Esophagus (tissue), 2 donors: Measurements from ENCODE around the gene LNX1. TPM values are rescaled to one million over a fixed set of nuclear protein-coding genes. Genes with fewer than 3 reads are reported as not detected.
A peak's percentile ranks its signal among the peaks of the same experiment; 100 is the strongest.
"Not testable (repeated sequence)": the region's sequence is repeated elsewhere in the genome, so short reads cannot be mapped to it uniquely, and the experiment has no call there.

ENCODE experiments used
- H3K27ac ChIP-seq, 2 donors: one replicate each; pipeline ENCODE4 v1.5.1; 2013; ENCODE audit warnings: low read depth in 2 of 2, mild to moderate bottlenecking in 2 of 2, inconsistent platforms in 1 of 2, low read length in 1 of 2, moderate library complexity in 1 of 2
- H3K27me3 ChIP-seq, 2 donors: one replicate each; pipeline ENCODE4 v1.6.1; 2013; ENCODE audit warnings: low read length in 2 of 2, control low read depth in 1 of 2, mild to moderate bottlenecking in 1 of 2; ENCODE audit not compliant: insufficient read depth in 2 of 2, control insufficient read depth in 1 of 2
- H3K36me3 ChIP-seq, 2 donors: one replicate each; pipeline ENCODE4 v1.6.1; 2013; ENCODE audit warnings: low read length in 1 of 2; ENCODE audit not compliant: control insufficient read depth in 2 of 2, insufficient read depth in 2 of 2
- H3K4me1 ChIP-seq, 2 donors: one replicate each; pipeline ENCODE4 v1.6.1; 2013; ENCODE audit warnings: low read length in 1 of 2; ENCODE audit not compliant: control insufficient read depth in 2 of 2, insufficient read depth in 2 of 2
- H3K4me3 ChIP-seq, 2 donors: one replicate each; pipeline ENCODE4 v1.5.1; 2013; ENCODE audit warnings: low read length in 2 of 2, mild to moderate bottlenecking in 2 of 2, low read depth in 1 of 2, moderate library complexity in 1 of 2
- H3K9me3 ChIP-seq, 2 donors: one replicate each; pipeline ENCODE4 v1.6.1; 2013; ENCODE audit warnings: mild to moderate bottlenecking in 2 of 2, low read depth in 1 of 2, low read length in 1 of 2, moderate library complexity in 1 of 2; ENCODE audit not compliant: control insufficient read depth in 2 of 2, insufficient read depth in 1 of 2
- WGBS, 2 donors: extraction: QIAGEN DNeasy Blood & Tissue Kit; methylation state at CpG; one replicate each; pipeline ENCODE4 v1.1.7; 2013; 5-methylcytosine and 5-hydroxymethylcytosine counted together
- polyA plus RNA-seq, 2 donors: library from polyadenylated mRNA; stranded (reverse); fragments of 200-250 nt; gene quantifications; one replicate each; pipeline ENCODE4 v1.2.3, GENCODE V29; 2013
- donor health status: healthy with polysubstance abuse.
- donor health status: Bipolar disorder and iron deficiency.

LNX1 gene
- polyA plus RNA-seq, 2 donors = 16.8 to 44.2 TPM

DNA sequence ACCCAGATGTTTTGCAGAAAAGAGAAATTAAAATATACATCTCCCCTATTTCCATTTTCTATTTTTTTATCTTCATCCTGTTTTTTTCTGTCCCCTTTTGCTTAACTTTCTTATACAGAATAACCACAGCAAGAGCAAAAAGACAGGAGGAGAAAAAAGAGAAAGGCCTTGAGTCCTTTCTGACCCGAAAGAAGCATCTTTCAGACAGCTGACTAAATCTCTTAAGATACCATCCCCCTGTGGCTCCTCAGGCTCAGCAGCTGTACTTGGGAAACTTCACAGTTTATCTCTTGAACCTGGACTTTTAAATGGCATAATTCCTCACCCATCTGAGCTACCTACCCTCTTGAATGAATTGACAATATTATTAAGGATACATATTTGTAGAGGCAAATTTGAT is 113.7 kb downstream of the LNX1 start:
- H3K27ac ChIP-seq = no peak overlapping the region
- no peaks in the 10 kb centered on the region for H3K27me3 ChIP-seq
- no peaks in the 10 kb centered on the region for H3K9me3 ChIP-seq
- H3K36me3 ChIP-seq = peaks cover 0 to 3% of the 10 kb centered on the region in 2 donors
- 85% methylated on average over 1 of the region's 1 CpG for WGBS, 2 donors
- H3K4me1 ChIP-seq = peaks cover 0 to 7% of the 10 kb centered on the region in 2 donors
- no peak overlapping the region for H3K4me3 ChIP-seq

DNA sequence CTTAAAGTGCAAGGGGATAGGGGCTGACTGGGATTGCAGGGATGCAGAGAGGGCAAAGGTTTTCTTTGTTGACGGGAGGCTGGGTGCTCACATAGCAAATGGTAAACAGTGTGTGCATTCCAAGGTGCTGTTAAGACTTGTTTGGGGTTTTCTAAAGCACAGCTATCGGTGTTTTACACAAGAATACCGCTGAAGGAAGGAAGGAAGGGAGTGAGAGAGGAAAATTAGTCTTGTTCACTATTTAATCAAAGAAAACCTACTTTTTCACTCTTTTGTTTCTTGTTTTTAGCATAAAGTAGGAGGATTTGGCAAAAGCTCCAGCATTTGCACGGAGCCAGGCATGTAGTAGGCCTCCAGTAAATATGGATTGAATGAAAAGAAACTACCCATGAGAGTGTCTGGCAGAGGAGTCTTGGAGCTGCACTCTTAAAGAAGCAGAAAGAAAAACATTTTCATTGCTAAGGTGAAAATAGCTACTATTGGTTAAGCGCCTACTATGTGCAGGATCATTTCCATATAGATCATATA is 114.2 kb downstream of the LNX1 start:
- Histone ChIP-seq H3K9me3 (no peaks in the 10 kb centered on the region), H3K27me3 (no peaks in the 10 kb centered on the region), H3K4me3 (no peak overlapping the region), H3K36me3 (peaks cover 0 to 3% of the 10 kb centered on the region in 2 donors), H3K4me1 (peaks cover 0 to 7% of the 10 kb centered on the region in 2 donors), H3K27ac (peak overlapping the region in 1 of 2 donors; percentile 30)
- 38 to 64% methylated on average over 5 of the region's 5 CpGs for WGBS, 2 donors

DNA sequence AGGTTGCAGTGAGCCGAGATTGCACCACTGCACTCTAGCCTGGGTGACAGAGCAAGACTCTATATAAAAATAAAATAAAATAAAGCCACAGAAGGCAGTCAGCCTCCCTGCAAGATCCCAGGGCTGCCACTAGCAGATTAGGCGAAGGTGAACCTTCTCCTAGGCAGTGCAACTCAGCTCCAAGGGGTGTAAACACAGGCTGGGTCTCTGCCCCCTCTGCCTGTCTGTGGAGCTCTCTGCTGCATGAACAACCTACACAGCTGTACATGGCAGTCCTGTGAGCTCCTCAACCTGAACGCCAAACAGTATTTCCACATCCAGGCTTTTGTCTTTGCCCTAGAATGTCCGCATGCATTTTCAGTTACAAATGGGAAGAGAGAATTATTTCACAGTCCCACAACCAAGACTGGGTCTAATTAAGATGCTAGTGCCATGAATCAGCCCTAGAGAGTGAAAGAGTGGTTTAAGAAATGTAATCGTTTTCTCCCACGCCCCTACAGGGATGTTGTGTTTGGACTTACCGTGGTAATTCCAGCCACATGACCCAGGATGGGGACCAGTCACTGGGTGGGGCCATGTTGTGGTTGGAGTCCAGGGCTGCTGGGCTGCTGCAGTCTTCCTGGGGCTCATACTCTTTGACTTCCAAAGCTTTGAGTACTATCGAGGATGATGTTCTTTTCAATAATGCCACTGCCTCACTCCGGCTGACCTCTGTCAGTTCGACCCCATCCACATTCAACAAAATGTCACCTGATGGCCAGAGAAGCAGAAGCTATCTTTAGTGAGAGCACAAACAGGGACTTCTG is 114.9 kb downstream of the LNX1 start:
- H3K36me3 ChIP-seq = peaks cover 0 to 3% of the 10 kb centered on the region in 2 donors
- 68 to 70% methylated on average over 10 of the region's 10 CpGs for WGBS, 2 donors
- H3K9me3 ChIP-seq = no peaks in the 10 kb centered on the region
- peaks cover 0 to 7% of the 10 kb centered on the region in 2 donors for H3K4me1 ChIP-seq
- H3K4me3 ChIP-seq = no peak overlapping the region
- H3K27me3 ChIP-seq = no peaks in the 10 kb centered on the region
- peak overlapping the region in 1 of 2 donors; percentile 30 for H3K27ac ChIP-seq

DNA sequence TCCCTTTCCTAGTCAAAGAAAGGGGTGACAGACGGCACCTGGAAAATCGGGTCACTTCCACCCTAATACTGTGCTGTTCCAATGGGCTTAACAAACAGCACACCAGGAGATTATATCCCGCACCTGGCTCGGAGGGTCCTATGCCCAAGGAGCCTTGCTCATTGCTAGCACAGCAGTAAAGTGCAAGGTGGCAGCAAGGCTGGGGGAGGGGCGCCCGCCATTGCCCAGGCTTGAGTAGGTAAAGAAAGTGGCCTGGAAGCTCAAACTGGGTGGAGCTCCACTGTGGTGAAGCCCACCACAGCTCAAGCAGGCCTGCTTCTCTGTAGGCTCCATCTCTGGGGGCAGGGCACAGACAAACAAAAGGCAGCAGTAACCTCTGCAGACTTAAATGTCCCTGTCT is 124.7 kb downstream of the LNX1 start:
- H3K4me3 ChIP-seq, H3K27ac ChIP-seq, H3K9me3 ChIP-seq, H3K27me3 ChIP-seq, H3K4me1 ChIP-seq, H3K36me3 ChIP-seq: not testable (repeated sequence)
- 98% methylated on average over 6 of the region's 6 CpGs for WGBS, 2 donors

DNA sequence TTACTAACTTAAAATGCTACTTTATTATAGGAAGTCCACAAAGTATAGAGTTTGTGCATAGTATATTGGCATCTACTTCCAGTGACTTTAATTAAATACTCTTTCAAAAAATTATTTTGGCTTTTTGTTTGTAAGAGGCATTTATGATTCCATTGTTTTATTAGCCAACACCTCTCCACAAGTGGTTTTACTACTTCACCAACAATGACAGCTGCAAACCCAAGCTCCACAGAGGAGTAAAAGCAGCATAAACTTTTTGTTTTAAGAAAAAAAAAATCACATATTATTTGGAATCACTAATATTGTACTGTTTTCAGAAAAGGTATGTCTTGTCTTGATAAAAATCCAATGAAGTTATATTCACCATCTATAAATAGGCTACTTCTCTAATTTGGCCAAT is 125.4 kb downstream of the LNX1 start:
- no peak overlapping the region for H3K27ac ChIP-seq
- no peaks in the 10 kb centered on the region for H3K36me3 ChIP-seq
- H3K27me3 ChIP-seq = no peaks in the 10 kb centered on the region
- H3K4me3 ChIP-seq = no peak overlapping the region
- H3K4me1 ChIP-seq = no peaks in the 10 kb centered on the region
- H3K9me3 ChIP-seq = no peaks in the 10 kb centered on the region

DNA sequence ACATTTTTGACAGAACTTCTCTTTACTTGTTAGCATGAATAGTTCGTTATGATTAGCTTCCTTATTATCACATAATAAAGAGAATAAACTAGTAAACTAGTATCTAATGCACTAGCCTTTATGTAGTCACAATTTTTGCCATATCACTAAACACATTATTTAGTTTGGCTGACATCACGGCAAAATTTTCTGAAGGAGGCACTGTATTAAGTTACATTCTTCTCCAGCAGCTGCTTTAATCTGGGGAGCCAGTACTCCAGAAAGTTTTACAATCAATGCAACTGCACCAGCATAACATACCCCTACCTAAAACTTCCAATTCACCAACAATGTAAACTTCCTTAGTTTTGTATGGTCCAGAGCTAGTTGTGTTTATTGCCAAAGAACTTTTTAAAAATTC is 126.0 kb downstream of the LNX1 start:
- 75 to 85% methylated on average over 2 of the region's 2 CpGs for WGBS, 2 donors
- no peaks in the 10 kb centered on the region for H3K9me3 ChIP-seq
- no peaks in the 10 kb centered on the region for H3K36me3 ChIP-seq
- no peak overlapping the region for H3K4me3 ChIP-seq
- no peaks in the 10 kb centered on the region for H3K4me1 ChIP-seq
- no peaks in the 10 kb centered on the region for H3K27me3 ChIP-seq
- H3K27ac ChIP-seq = no peak overlapping the region

DNA sequence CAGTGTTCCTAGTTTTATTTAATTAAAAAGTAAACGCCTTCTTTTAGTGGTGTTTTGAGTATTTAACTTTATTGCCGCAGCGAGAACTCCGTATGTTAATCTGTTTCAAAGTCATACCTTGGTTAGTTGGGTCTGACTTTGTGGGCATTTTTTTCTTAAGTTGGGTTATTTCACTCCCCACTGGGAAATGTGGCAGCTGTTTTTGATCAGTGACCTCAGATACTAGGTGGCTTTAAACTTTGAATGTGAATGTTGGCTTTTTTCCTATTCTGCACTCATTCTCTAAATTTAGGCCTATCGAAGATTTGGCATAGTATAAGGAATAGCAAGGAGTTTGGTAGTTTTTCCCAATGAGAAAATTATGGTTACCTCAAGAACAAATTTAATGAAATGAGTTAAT is 127.9 kb downstream of the LNX1 start:
- Histone ChIP-seq H3K27me3 (no peaks in the 10 kb centered on the region), H3K4me3 (no peak overlapping the region), H3K9me3 (no peaks in the 10 kb centered on the region), H3K27ac (no peak overlapping the region), H3K36me3 (peaks cover 0 to 3% of the 10 kb centered on the region in 2 donors), H3K4me1 (no peaks in the 10 kb centered on the region)
- WGBS, 2 donors = 71 to 95% methylated on average over 5 of the region's 5 CpGs

DNA sequence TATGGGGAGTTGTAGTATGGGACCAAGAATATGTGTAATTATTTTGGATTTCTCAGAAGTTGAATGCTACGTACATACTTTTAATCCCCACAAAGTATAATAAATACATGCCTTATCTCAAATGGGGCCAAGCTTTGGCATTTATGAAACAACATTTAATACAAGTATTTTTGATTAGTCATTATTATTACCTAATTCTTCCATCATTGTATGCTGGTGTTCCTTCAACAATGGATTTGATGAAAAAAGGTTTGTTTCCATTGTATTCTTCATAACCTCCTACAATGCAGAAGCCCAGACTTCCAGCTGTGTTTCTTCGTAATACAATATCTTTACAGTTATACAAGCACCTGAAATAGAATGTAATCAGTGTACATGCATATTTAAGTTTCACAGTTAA is 130.0 kb downstream of the LNX1 start:
- peaks cover 0 to 3% of the 10 kb centered on the region in 2 donors for H3K36me3 ChIP-seq
- no peaks in the 10 kb centered on the region for H3K27me3 ChIP-seq
- H3K27ac ChIP-seq = no peak overlapping the region
- no peaks in the 10 kb centered on the region for H3K9me3 ChIP-seq
- no peak overlapping the region for H3K4me3 ChIP-seq
- WGBS, 2 donors = 92 to 97% methylated on average over 2 of the region's 2 CpGs
- no peaks in the 10 kb centered on the region for H3K4me1 ChIP-seq

DNA sequence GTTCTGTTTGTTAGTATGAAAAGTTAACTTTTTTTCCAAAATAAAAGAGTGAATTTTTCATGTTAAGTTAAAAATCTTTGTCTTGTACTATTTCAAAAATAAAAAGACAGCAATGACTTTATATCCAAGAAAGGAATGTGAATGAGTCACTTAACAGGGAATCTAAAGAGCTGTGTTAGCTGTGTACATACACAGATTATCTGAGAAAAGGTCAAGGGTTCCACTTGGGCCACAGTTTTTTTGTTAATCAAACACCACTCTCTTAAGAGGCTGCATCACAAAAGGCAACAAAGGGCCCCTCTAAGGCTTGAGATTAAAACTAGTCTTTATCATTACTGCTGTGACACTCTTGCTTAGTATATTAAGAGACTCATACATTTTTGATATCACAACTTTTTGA is 131.7 kb downstream of the LNX1 start:
- H3K9me3 ChIP-seq = no peaks in the 10 kb centered on the region
- H3K4me3 ChIP-seq = no peak overlapping the region
- H3K27ac ChIP-seq = no peak overlapping the region
- H3K4me1 ChIP-seq = no peaks in the 10 kb centered on the region
- peaks cover 0 to 7% of the 10 kb centered on the region in 2 donors for H3K36me3 ChIP-seq
- H3K27me3 ChIP-seq = no peaks in the 10 kb centered on the region

DNA sequence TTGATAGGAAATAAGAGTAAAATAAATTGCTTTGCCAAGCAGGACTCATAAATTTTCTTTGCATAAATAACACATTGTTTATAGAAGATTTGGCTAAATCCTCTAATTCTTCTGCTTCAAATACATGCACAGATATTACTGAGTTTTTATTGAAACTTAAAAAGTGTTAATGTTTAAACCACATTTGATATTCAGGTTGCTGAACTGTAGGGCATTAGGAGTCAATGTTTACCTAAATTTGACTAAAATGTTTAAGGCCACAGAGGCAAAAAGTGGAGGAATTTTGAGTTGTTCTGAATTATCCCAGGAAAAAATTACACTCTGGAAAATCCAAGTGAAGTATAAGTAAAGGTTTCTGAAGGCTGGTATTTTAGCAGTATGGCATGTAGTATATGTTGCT is 135.1 kb downstream of the LNX1 start:
- no peaks in the 10 kb centered on the region for H3K4me1 ChIP-seq
- H3K27me3 ChIP-seq = no peaks in the 10 kb centered on the region
- peaks cover 0 to 11% of the 10 kb centered on the region in 2 donors for H3K36me3 ChIP-seq
- H3K4me3 ChIP-seq = no peak overlapping the region
- H3K27ac ChIP-seq = no peak overlapping the region
- H3K9me3 ChIP-seq = no peaks in the 10 kb centered on the region
